GM21737 (cell line): ENCODE measurements around the gene INPP5A.

Experiments
- ATAC-seq: cut with Tn5 transposase; IDR thresholded peaks from one replicate; pipeline ENCODE4 v1.9.1; 2021; ENCODE audit warnings: mild to moderate bottlenecking, moderate library complexity; ENCODE audit not compliant: unreplicated experiment

The INPP5A gene

GRCh38 chr10:132639470-132639869, 101.9 kb downstream of the INPP5A start:
- ATAC-seq, result no peak

GRCh38 chr10:132640326-132641125, 102.9 kb downstream of the INPP5A start:
- no peak for ATAC-seq

- ATAC-seq, result no peak
Measured at GRCh38 chr10:132641401-132641800, 103.8 kb downstream of the INPP5A start.

- ATAC-seq, result no peak
Measured at GRCh38 chr10:132641966-132642731, 104.6 kb downstream of the INPP5A start.

GRCh38 chr10:132642732-132643008, 105.1 kb downstream of the INPP5A start:
- no peak for ATAC-seq

- no peak for ATAC-seq
Measured at GRCh38 chr10:132643709-132644526, 106.3 kb downstream of the INPP5A start.

- no peak for ATAC-seq
Measured at GRCh38 chr10:132644527-132645246, 107.1 kb downstream of the INPP5A start.

- no peak for ATAC-seq
Measured at GRCh38 chr10:132645247-132645530, 107.6 kb downstream of the INPP5A start.

- no peak for ATAC-seq
Measured at GRCh38 chr10:132645630-132646442, 108.2 kb downstream of the INPP5A start.

GRCh38 chr10:132646443-132647097, 109.0 kb downstream of the INPP5A start:
- no peak for ATAC-seq

GRCh38 chr10:132647424-132647823, 109.8 kb downstream of the INPP5A start:
- ATAC-seq, result no peak

GRCh38 chr10:132648072-132648850, 110.7 kb downstream of the INPP5A start:
- no peak for ATAC-seq

GRCh38 chr10:132648851-132649528, 111.4 kb downstream of the INPP5A start:
- ATAC-seq, result no peak

- no peak for ATAC-seq
Measured at GRCh38 chr10:132649651-132650360, 112.2 kb downstream of the INPP5A start.

- ATAC-seq, result no peak
Measured at GRCh38 chr10:132650611-132651250, 113.1 kb downstream of the INPP5A start.

- no peak for ATAC-seq
Measured at GRCh38 chr10:132651511-132652029, 114.0 kb downstream of the INPP5A start.

- no peak for ATAC-seq
Measured at GRCh38 chr10:132652446-132652845, 114.9 kb downstream of the INPP5A start.
